Ovary (tissue), 9 donors: ENCODE results near the gene DNAH12. TPM values are rescaled to one million over a fixed set of nuclear protein-coding genes. Genes with fewer than 3 reads are reported as not detected.

Source experiments
- DNase-seq, 5 donors: peaks; one replicate each; pipeline ENCODE4 v3.0.0-alpha.2; 2019 to 2020
- H3K27ac ChIP-seq, 2 donors: fragments of 200-600 bp; one replicate each; pipeline versions ENCODE4 v1.5.1 to v1.8.0; 2019 to 2022
- H3K27me3 ChIP-seq: fragments of 200-600 bp; one replicate; pipeline ENCODE4 v1.8.0; 2022
- H3K36me3 ChIP-seq: fragments of 200-600 bp; sonication (generic); one replicate; pipeline ENCODE4 v1.5.1; 2019
- H3K4me1 ChIP-seq: one replicate; pipeline ENCODE4 v1.8.1; 2013; ENCODE audit warnings: mild to moderate bottlenecking, moderate library complexity; ENCODE audit not compliant: insufficient read depth
- H3K4me3 ChIP-seq: fragments of 200-600 bp; sonication (generic); one replicate; pipeline ENCODE4 v1.5.1; 2017
- H3K9me3 ChIP-seq, 2 donors: fragments of 200-600 bp in 1 of 2; sonication (generic) in 1 of 2; one replicate each; pipeline versions ENCODE4 v1.5.1 to v1.8.1; 2013 to 2019; ENCODE audit warnings: mild to moderate bottlenecking in 1 of 2, moderate library complexity in 1 of 2
- CTCF ChIP-seq, 3 donors: fragments of 450-650 bp in 2 of 3; fragments of 200-600 bp in 1 of 3; IDR thresholded peaks; one replicate each; pipeline versions ENCODE4 v1.5.1 to v1.8.0; 2016 to 2022; ENCODE audit warnings: antibody characterized with exemption in 3 of 3, mild to moderate bottlenecking in 1 of 3
- EP300 ChIP-seq: sonication (generic); formaldehyde crosslinking; IDR thresholded peaks from one replicate; pipeline ENCODE4 v1.6.1; 2017; ENCODE audit warnings: antibody characterized with exemption
- POLR2A ChIP-seq: fragments of 450-650 bp; IDR thresholded peaks from one replicate; pipeline ENCODE4 v1.6.1; 2017; ENCODE audit warnings: antibody characterized with exemption, mild to moderate bottlenecking, moderate library complexity
- WGBS, 3 donors: extraction: QIAGEN DNeasy Blood & Tissue Kit in 1 of 3; methylation state at CpG; one replicate each; pipeline versions ENCODE4 v1.1.5 to v1.1.7; 2013 to 2017; 5-methylcytosine and 5-hydroxymethylcytosine counted together
- intact Hi-C, 4 donors: fragments of 100-400 bp; cut with DNase I; formaldehyde crosslinking; loops; one replicate each; pipeline versions ENCODE4 v1.11.0 to v1.15.1; 2022 to 2023
- polyA plus RNA-seq, 2 donors: library from polyadenylated mRNA; stranded (reverse); fragments of 200-250 nt in 1 of 2; fragments of 350-450 nt in 1 of 2; fragmentation: Illumina TruSeq in 1 of 2; extraction: RNeasy Lipid Tissue Mini Kit (QIAGEN cat#74804) in 1 of 2; gene quantifications; one replicate each; pipeline ENCODE4 v1.2.3, GENCODE V29; 2013 to 2014
- total RNA-seq, 7 donors: library from RNA; depleted of rRNA in 2 of 7; stranded (reverse); fragments of >200 nt in 2 of 7; fragmentation: NEBNext Ultra II Directional in 3 of 7; extraction: Animal tissue kit (Norgen Biotek cat#: 25700) in 3 of 7; gene quantifications; one replicate each; pipeline versions ENCODE4 v1.1.0 to v1.2.4, GENCODE V29; 2016 to 2023
- donor health status: DM: no; HTN: no; CAD: no; lungs with moderate emphysema.
- donor health status: DM: no; HTN: no; CAD: no.
- donor health status: Bipolar disorder and iron deficiency.
- donor health status: DM: yes; HTN: yes; CAD: no.
- donor health status: DM: no; HTN: no; CAD: no.
- donor health status: DM: yes; HTN: yes; CAD: no.

The DNAH12 gene
- total and polyA plus RNA-seq, 9 donors, result 0.20 to 20.1 (median 0.92) TPM

- H3K4me3 ChIP-seq, result no peak overlapping the region
- no peak for TF ChIP-seq POLR2A
- TF ChIP-seq EP300, result no peak
- no peak for TF ChIP-seq CTCF (IDR thresholded peaks at IDR 0.05)
- H3K36me3 ChIP-seq, result no peaks in the 10 kb centered on the region
- no peak for DNase-seq
- no peak overlapping the region for H3K27ac ChIP-seq
- 81 to 86% (median 82%) methylated on average over 5 of the region's 5 CpGs for WGBS, 3 donors
- no peaks in the 10 kb centered on the region for H3K4me1 ChIP-seq
- H3K9me3 ChIP-seq, result no peaks in the 10 kb centered on the region
- no peaks in the 10 kb centered on the region for H3K27me3 ChIP-seq
- intact Hi-C loops, result no loop called here
These were observed 152.4 kb downstream of the DNAH12 start for GRCh38 chr3:57391767-57392166.

GRCh38 chr3:57389271-57389670 is 154.9 kb downstream of the DNAH12 start:
- Histone ChIP-seq H3K4me1 (no peaks in the 10 kb centered on the region), H3K36me3 (no peaks in the 10 kb centered on the region), H3K4me3 (no peak overlapping the region), H3K9me3 (no peaks in the 10 kb centered on the region), H3K27ac (no peak overlapping the region), H3K27me3 (no peaks in the 10 kb centered on the region)
- 81 to 86% (median 81%) methylated on average over 2 of the region's 2 CpGs for WGBS, 3 donors
- intact Hi-C loops, result no loop called here
- no peak for DNase-seq
- TF ChIP-seq POLR2A (no peak), EP300 (no peak), CTCF (IDR thresholded peaks at IDR 0.05) (no peak)

- Histone ChIP-seq H3K9me3 (no peaks in the 10 kb centered on the region), H3K27ac (no peak overlapping the region), H3K36me3 (no peaks in the 10 kb centered on the region), H3K27me3 (no peaks in the 10 kb centered on the region), H3K4me3 (no peak overlapping the region), H3K4me1 (no peaks in the 10 kb centered on the region)
- DNase-seq, result no peak
- WGBS, 3 donors, result 85 to 87% (median 86%) methylated on average over 4 of the region's 4 CpGs
- no peak for TF ChIP-seq CTCF (IDR thresholded peaks at IDR 0.05)
- TF ChIP-seq EP300, result no peak
- TF ChIP-seq POLR2A, result no peak
- intact Hi-C loops, result no loop called here
These were observed 157.8 kb downstream of the DNAH12 start for GRCh38 chr3:57386307-57386706.

GRCh38 chr3:57385498-57385897 is 158.6 kb downstream of the DNAH12 start:
- intact Hi-C loops, result no loop called here
- no peaks in the 10 kb centered on the region for H3K36me3 ChIP-seq
- H3K27me3 ChIP-seq, result no peaks in the 10 kb centered on the region
- DNase-seq, result peak in 2 of 5 donors; percentile 47 to 48
- TF ChIP-seq EP300 (no peak), POLR2A (no peak), CTCF (IDR thresholded peaks at IDR 0.05) (no peak)
- no peaks in the 10 kb centered on the region for H3K9me3 ChIP-seq
- H3K4me3 ChIP-seq, result no peak overlapping the region
- H3K4me1 ChIP-seq, result no peaks in the 10 kb centered on the region
- H3K27ac ChIP-seq, result no peak overlapping the region
- WGBS, 3 donors, result 48 to 56% (median 52%) methylated on average over 5 of the region's 5 CpGs

- no peaks in the 10 kb centered on the region for H3K9me3 ChIP-seq
- no peaks in the 10 kb centered on the region for H3K27me3 ChIP-seq
- no peak overlapping the region for H3K4me3 ChIP-seq
- TF ChIP-seq EP300 (no peak), CTCF (IDR thresholded peaks at IDR 0.05) (no peak), POLR2A (no peak)
- intact Hi-C loops, result no loop called here
- H3K4me1 ChIP-seq, result no peaks in the 10 kb centered on the region
- DNase-seq, result no peak
- 93 to 99% (median 97%) methylated on average over 2 of the region's 2 CpGs for WGBS, 3 donors
- no peaks in the 10 kb centered on the region for H3K36me3 ChIP-seq
- no peak overlapping the region for H3K27ac ChIP-seq
These were observed 160.3 kb downstream of the DNAH12 start for GRCh38 chr3:57383838-57384237.
